Neuronal stem cell (in vitro differentiated cells): ENCODE data around the gene GRID1.
"Not testable (repeated sequence)": the region's sequence is repeated elsewhere in the genome, so short reads cannot be mapped to it uniquely, and the experiment has no call there.

ENCODE experiments used
- DNase-seq: peaks from one replicate; pipeline ENCODE4 v3.0.0-alpha.2; 2013; ENCODE audit warnings: low spot score
- H2AFZ ChIP-seq: one replicate; pipeline ENCODE4 v1.6.1; 2013; ENCODE audit warnings: mild to moderate bottlenecking, low read length, inconsistent platforms
- H2AK5ac ChIP-seq: 2 replicates; pipeline ENCODE4 v1.6.1; 2013; ENCODE audit warnings: low read depth, mild to moderate bottlenecking, inconsistent platforms, low read length, moderate library complexity, mixed read lengths
- H2BK120ac ChIP-seq: 2 replicates; pipeline ENCODE4 v1.6.1; 2013; ENCODE audit warnings: low read depth, mild to moderate bottlenecking, inconsistent platforms, low read length, moderate library complexity, mixed read lengths
- H2BK12ac ChIP-seq: one replicate; pipeline ENCODE4 v1.6.1; 2013; ENCODE audit warnings: low read length, inconsistent platforms
- H2BK15ac ChIP-seq: 2 replicates; pipeline ENCODE4 v1.6.1; 2013; ENCODE audit warnings: mild to moderate bottlenecking, low read length, inconsistent platforms, mixed read lengths
- H2BK5ac ChIP-seq: one replicate; pipeline ENCODE4 v1.6.1; 2013; ENCODE audit warnings: inconsistent platforms, mild to moderate bottlenecking, low read length, moderate library complexity
- H3K14ac ChIP-seq: one replicate; pipeline ENCODE4 v1.6.1; 2013; ENCODE audit warnings: low read length, inconsistent platforms
- H3K18ac ChIP-seq: 2 replicates; pipeline ENCODE4 v1.6.1; 2013; ENCODE audit warnings: low read length, inconsistent platforms
- H3K23ac ChIP-seq: 2 replicates; pipeline ENCODE4 v1.6.1; 2013; ENCODE audit warnings: low read depth, mild to moderate bottlenecking, mixed read lengths, low read length, inconsistent platforms; ENCODE audit not compliant: poor library complexity
- H3K27ac ChIP-seq: replicated peaks from 3 replicates; pipeline ENCODE4 v1.5.1; 2013; ENCODE audit warnings: low read length, inconsistent platforms
- H3K27me3 ChIP-seq, 3 experiments: 2 replicates each; pipeline ENCODE4 v1.6.1; 2013; ENCODE audit warnings: low read length in 3 of 3, mild to moderate bottlenecking in 2 of 3, inconsistent platforms in 1 of 3, low read depth in 1 of 3, mixed read lengths in 1 of 3, moderate library complexity in 1 of 3; ENCODE audit not compliant: control insufficient read depth in 3 of 3, insufficient read depth in 3 of 3
- H3K36me3 ChIP-seq, 2 donors: replicated peaks in 1 of 2; 2 replicates each; pipeline ENCODE4 v1.6.1; 2013; ENCODE audit warnings: low read length in 2 of 2; ENCODE audit not compliant: control insufficient read depth in 2 of 2, insufficient read depth in 2 of 2
- H3K4ac ChIP-seq: 2 replicates; pipeline ENCODE4 v1.6.1; 2013; ENCODE audit warnings: inconsistent platforms, mild to moderate bottlenecking, low read length, moderate library complexity
- H3K4me1 ChIP-seq, 2 donors: 1 replicate in 1 of 2; 2 replicates in 1 of 2; pipeline ENCODE4 v1.6.1; 2013; ENCODE audit warnings: low read length in 2 of 2, low read depth in 1 of 2; ENCODE audit not compliant: control insufficient read depth in 2 of 2, insufficient read depth in 1 of 2
- H3K4me2 ChIP-seq: one replicate; pipeline ENCODE4 v1.6.1; 2013; ENCODE audit warnings: mild to moderate bottlenecking, low read length, inconsistent platforms; ENCODE audit not compliant: insufficient read depth, poor library complexity, severe bottlenecking
- H3K4me3 ChIP-seq, 2 donors: 2 replicates each; pipeline ENCODE4 v1.5.1; 2013; ENCODE audit warnings: low read length in 2 of 2, mild to moderate bottlenecking in 2 of 2, inconsistent platforms in 1 of 2, moderate library complexity in 1 of 2
- H3K79me1 ChIP-seq: one replicate; pipeline ENCODE4 v1.6.1; 2013; ENCODE audit warnings: low read depth, mild to moderate bottlenecking, inconsistent platforms, low read length, moderate library complexity
- H3K9ac ChIP-seq: one replicate; pipeline ENCODE4 v1.6.1; 2013; ENCODE audit warnings: mild to moderate bottlenecking, low read depth, low read length, inconsistent platforms; ENCODE audit not compliant: poor library complexity
- H3K9me3 ChIP-seq, 2 donors: replicated peaks in 1 of 2; 2 replicates each; pipeline versions ENCODE3 to v1.6.1; 2013; ENCODE audit warnings: low read length in 2 of 2, mild to moderate bottlenecking in 2 of 2, inconsistent platforms in 1 of 2, low read depth in 1 of 2, mixed read lengths in 1 of 2, moderate library complexity in 1 of 2; ENCODE audit not compliant: control insufficient read depth in 2 of 2, insufficient read depth in 1 of 2
- H4K8ac ChIP-seq: one replicate; pipeline ENCODE4 v1.6.1; 2013; ENCODE audit warnings: low read depth, mild to moderate bottlenecking, inconsistent platforms, low read length, moderate library complexity
- H4K91ac ChIP-seq: one replicate; pipeline ENCODE4 v1.6.1; 2013; ENCODE audit warnings: low read length, low read depth, mild to moderate bottlenecking, inconsistent platforms; ENCODE audit not compliant: poor library complexity
- WGBS, 2 donors: extraction: QIAGEN DNeasy Blood & Tissue Kit; methylation state at CpG; one replicate each; pipeline ENCODE4 v1.1.7; 2013; ENCODE audit warnings: missing lambda C conversion rate in 2 of 2, mixed read lengths in 1 of 2; ENCODE audit not compliant: insufficient read length in 2 of 2, insufficient replicate concordance in 1 of 2; ENCODE audit errors: extremely low coverage in 2 of 2; 5-methylcytosine and 5-hydroxymethylcytosine counted together

GRID1 gene

GRCh38 chr10:85936161-85936560, 430.4 kb downstream of the GRID1 start:
- no peak overlapping the region for H3K4ac ChIP-seq
- H3K79me1 ChIP-seq = no peaks in the 10 kb centered on the region
- H3K27ac ChIP-seq = no peak overlapping the region
- no peak overlapping the region for H2AFZ ChIP-seq
- H4K91ac ChIP-seq = no peak overlapping the region
- H3K4me2 ChIP-seq = no peak overlapping the region
- H2AK5ac ChIP-seq = no peak overlapping the region
- no peaks in the 10 kb centered on the region for H3K27me3 ChIP-seq
- H3K4me1 ChIP-seq = no peaks in the 10 kb centered on the region
- no peaks in the 10 kb centered on the region for H3K36me3 ChIP-seq
- no peak overlapping the region for H2BK120ac ChIP-seq
- H3K23ac ChIP-seq = no peak overlapping the region
- no peaks in the 10 kb centered on the region for H3K9me3 ChIP-seq
- no peak overlapping the region for H3K18ac ChIP-seq
- H3K9ac ChIP-seq = no peak overlapping the region
- no peak overlapping the region for H4K8ac ChIP-seq
- no peak overlapping the region for H3K14ac ChIP-seq
- no peak for DNase-seq
- H2BK15ac ChIP-seq = no peak overlapping the region
- WGBS, 2 donors = no CpG with 5 or more reads among the region's 1 CpG
- no peak overlapping the region for H3K4me3 ChIP-seq
- no peak overlapping the region for H2BK5ac ChIP-seq
- no peak overlapping the region for H2BK12ac ChIP-seq

GRCh38 chr10:85934586-85934985, 432.0 kb downstream of the GRID1 start:
- no peak for DNase-seq

DNA sequence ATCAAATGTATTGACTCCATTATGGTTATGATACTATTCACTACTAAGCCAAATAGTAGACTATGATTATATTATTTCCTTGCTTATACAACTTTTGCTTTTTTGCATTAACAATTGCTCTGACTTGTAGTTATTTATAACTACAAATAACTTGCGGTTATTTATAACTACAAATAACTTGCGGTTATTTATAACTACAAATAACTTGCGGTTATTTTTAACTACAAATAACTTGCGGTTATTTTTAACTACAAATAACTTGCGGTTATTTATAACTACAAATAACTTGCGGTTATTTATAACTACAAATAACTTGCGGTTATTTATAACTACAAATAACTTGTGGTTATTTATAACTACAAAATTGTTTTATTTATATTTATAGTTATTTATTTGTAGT, 436.6 kb downstream of the GRID1 start:
- not testable (repeated sequence) for H3K9me3 ChIP-seq, H3K4me2 ChIP-seq, H3K27me3 ChIP-seq, H3K79me1 ChIP-seq, H2AK5ac ChIP-seq, H3K23ac ChIP-seq, H3K14ac ChIP-seq, H3K36me3 ChIP-seq, H4K91ac ChIP-seq, H3K4ac ChIP-seq, DNase-seq, H2AFZ ChIP-seq, H3K9ac ChIP-seq, H3K27ac ChIP-seq, H3K4me1 ChIP-seq, H2BK5ac ChIP-seq, H2BK120ac ChIP-seq, H4K8ac ChIP-seq, H3K18ac ChIP-seq, H2BK15ac ChIP-seq, H3K4me3 ChIP-seq, H2BK12ac ChIP-seq
- no CpG with 5 or more reads among the region's 7 CpGs for WGBS, 2 donors

More at GRCh38 chr10:85934586-85934985, 432.0 kb downstream of the GRID1 start:
- Histone ChIP-seq H2BK12ac (no peak overlapping the region), H4K91ac (no peak overlapping the region), H3K4me1 (no peaks in the 10 kb centered on the region), H2AK5ac (no peak overlapping the region), H2AFZ (no peak overlapping the region), H3K27me3 (no peaks in the 10 kb centered on the region), H2BK120ac (no peak overlapping the region), H3K9me3 (no peaks in the 10 kb centered on the region), H3K14ac (no peak overlapping the region), H3K79me1 (no peaks in the 10 kb centered on the region), H2BK15ac (no peak overlapping the region), H3K23ac (no peak overlapping the region), H3K4ac (no peak overlapping the region), H3K4me3 (no peak overlapping the region), H3K9ac (no peak overlapping the region), H3K27ac (no peak overlapping the region), H3K4me2 (no peak overlapping the region), H3K18ac (no peak overlapping the region), H2BK5ac (no peak overlapping the region), H4K8ac (no peak overlapping the region), H3K36me3 (no peaks in the 10 kb centered on the region)
- no CpG with 5 or more reads among the region's 3 CpGs for WGBS, 2 donors

DNA sequence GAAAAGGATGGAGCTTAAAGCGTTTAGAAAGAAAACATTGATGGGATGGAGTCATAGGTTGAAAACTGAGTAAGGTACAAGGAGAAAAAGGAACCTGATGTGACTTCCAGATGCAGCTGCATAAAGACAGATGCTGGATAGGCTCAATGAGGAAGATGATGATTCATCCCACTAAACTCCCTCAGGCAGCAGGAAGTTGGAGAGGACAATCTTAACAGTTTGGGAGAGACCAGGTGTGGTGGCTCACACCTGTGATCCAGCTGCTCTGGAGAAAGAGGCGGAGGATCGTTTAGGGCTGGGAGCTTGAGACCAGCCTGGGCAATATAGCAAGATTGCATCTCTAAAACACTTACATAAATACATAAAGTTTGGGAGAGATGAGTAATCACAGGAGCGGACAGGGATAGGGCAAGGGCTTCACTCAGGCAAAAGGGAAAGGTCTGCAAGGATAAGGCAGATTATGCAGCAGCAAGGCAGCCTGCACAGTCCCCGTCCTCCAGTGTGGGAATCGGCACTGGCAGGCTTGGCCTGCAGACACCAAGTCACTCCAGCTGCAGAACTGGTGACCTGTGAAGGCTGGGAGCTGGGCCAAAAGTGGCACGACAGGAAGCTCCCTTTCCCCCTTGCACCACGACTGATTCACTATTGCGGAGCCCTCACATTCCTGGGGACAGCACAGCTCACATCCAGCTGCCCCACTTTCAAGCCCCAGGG, 438.5 kb downstream of the GRID1 start:
- no peak for DNase-seq
- H2AK5ac ChIP-seq = no peak overlapping the region
- WGBS, 2 donors = no CpG with 5 or more reads among the region's 9 CpGs
- no peak overlapping the region for H3K27ac ChIP-seq
- H2BK15ac ChIP-seq = no peak overlapping the region
- no peak overlapping the region for H3K4ac ChIP-seq
- H3K18ac ChIP-seq = no peak overlapping the region
- H2BK12ac ChIP-seq = no peak overlapping the region
- no peaks in the 10 kb centered on the region for H3K36me3 ChIP-seq
- no peak overlapping the region for H3K4me3 ChIP-seq
- no peaks in the 10 kb centered on the region for H3K4me1 ChIP-seq
- no peak overlapping the region for H2BK120ac ChIP-seq
- H3K79me1 ChIP-seq = no peaks in the 10 kb centered on the region
- H3K9me3 ChIP-seq = no peaks in the 10 kb centered on the region
- no peak overlapping the region for H2AFZ ChIP-seq
- H4K91ac ChIP-seq = no peak overlapping the region
- no peak overlapping the region for H3K14ac ChIP-seq
- no peak overlapping the region for H2BK5ac ChIP-seq
- H4K8ac ChIP-seq = no peak overlapping the region
- no peak overlapping the region for H3K23ac ChIP-seq
- H3K4me2 ChIP-seq = no peak overlapping the region
- no peak overlapping the region for H3K9ac ChIP-seq
- no peaks in the 10 kb centered on the region for H3K27me3 ChIP-seq
